Measurements from ENCODE around the gene C3orf18.

GRCh38 chr3:50603261-50604109 is 35.9 kb upstream of the C3orf18 start:
- TF ChIP-seq, protein P1, sequence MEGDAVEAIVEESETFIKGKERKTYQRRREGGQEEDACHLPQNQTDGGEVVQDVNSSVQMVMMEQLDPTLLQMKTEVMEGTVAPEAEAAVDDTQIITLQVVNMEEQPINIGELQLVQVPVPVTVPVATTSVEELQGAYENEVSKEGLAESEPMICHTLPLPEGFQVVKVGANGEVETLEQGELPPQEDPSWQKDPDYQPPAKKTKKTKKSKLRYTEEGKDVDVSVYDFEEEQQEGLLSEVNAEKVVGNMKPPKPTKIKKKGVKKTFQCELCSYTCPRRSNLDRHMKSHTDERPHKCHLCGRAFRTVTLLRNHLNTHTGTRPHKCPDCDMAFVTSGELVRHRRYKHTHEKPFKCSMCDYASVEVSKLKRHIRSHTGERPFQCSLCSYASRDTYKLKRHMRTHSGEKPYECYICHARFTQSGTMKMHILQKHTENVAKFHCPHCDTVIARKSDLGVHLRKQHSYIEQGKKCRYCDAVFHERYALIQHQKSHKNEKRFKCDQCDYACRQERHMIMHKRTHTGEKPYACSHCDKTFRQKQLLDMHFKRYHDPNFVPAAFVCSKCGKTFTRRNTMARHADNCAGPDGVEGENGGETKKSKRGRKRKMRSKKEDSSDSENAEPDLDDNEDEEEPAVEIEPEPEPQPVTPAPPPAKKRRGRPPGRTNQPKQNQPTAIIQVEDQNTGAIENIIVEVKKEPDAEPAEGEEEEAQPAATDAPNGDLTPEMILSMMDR (IDR thresholded peaks at IDR 0.05; ENCODE audit: insufficient read depth, low read length): no peak
- TF ChIP-seq POLR2AphosphoS5 (IDR thresholded peaks at IDR 0.05; ENCODE audit: low read depth): no peak
- TF ChIP-seq REST (IDR thresholded peaks at IDR 0.05; ENCODE audit: insufficient replicate concordance, low read depth): no peak
- no peak for TF ChIP-seq GABPA (IDR thresholded peaks at IDR 0.05; ENCODE audit: low read depth)
- TF ChIP-seq SPI1 (IDR thresholded peaks at IDR 0.05; ENCODE audit: borderline replicate concordance, low read depth): no peak

Data from HL-60 (cell line).